ENCODE measurements around the gene CREBZF.
A peak's percentile ranks its signal among the peaks of the same experiment; 100 is the strongest.
"Not testable (repeated sequence)": the region's sequence is repeated elsewhere in the genome, so short reads cannot be mapped to it uniquely, and the experiment has no call there.

The CREBZF gene

GRCh38 chr11:85670949-85671663 is 6.2 kb upstream of the CREBZF start:
- not testable (repeated sequence) for DNase-seq (ENCODE audit: low read depth)

- DNase-seq (ENCODE audit: low read depth) = no peak
These were observed 3.2 kb upstream of the CREBZF start for GRCh38 chr11:85668157-85668556.

- no peak for DNase-seq (ENCODE audit: low read depth)
These were observed 1.8 kb upstream of the CREBZF start for GRCh38 chr11:85666687-85667086.

- DNase-seq (ENCODE audit: low read depth) = no peak
These were observed 804 bp upstream of the CREBZF start for GRCh38 chr11:85665733-85666132.

GRCh38 chr11:85663753-85664614 is 945 bp downstream of the CREBZF start:
- peak; percentile 73 for DNase-seq (ENCODE audit: low read depth)

- DNase-seq (ENCODE audit: low read depth) = no peak
These were observed 1.7 kb downstream of the CREBZF start for GRCh38 chr11:85663080-85663752.

GRCh38 chr11:85661972-85662664 is 2.8 kb downstream of the CREBZF start:
- DNase-seq (ENCODE audit: low read depth) = no peak

- no peak for DNase-seq (ENCODE audit: low read depth)
These were observed 6.7 kb downstream of the CREBZF start for GRCh38 chr11:85658180-85658579.

GRCh38 chr11:85656777-85657176 is 8.2 kb downstream of the CREBZF start:
- DNase-seq (ENCODE audit: low read depth) = no peak

- DNase-seq (ENCODE audit: low read depth) = not testable (repeated sequence)
These were observed 10.6 kb downstream of the CREBZF start for GRCh38 chr11:85654343-85654742.

- no peak for DNase-seq (ENCODE audit: low read depth)
These were observed 12.0 kb downstream of the CREBZF start for GRCh38 chr11:85652786-85653447.

- DNase-seq (ENCODE audit: low read depth) = no peak
These were observed 13.8 kb downstream of the CREBZF start for GRCh38 chr11:85651118-85651517.

GRCh38 chr11:85647604-85648299 is 17.2 kb downstream of the CREBZF start, which contains the start of gene TMEM126A:
TMEM126A (plus strand) TSS chr11:85647967; CDS start chr11:85650256, 2,289 bp downstream.
- DNase-seq (ENCODE audit: low read depth) = peak; percentile 81

GRCh38 chr11:85647078-85647477 is 17.9 kb downstream of the CREBZF start:
- no peak for DNase-seq (ENCODE audit: low read depth)

GRCh38 chr11:85643191-85643614 is 21.7 kb downstream of the CREBZF start:
- no peak for DNase-seq (ENCODE audit: low read depth)

GRCh38 chr11:85634747-85635146 is 30.2 kb downstream of the CREBZF start:
- no peak for DNase-seq (ENCODE audit: low read depth)

- DNase-seq (ENCODE audit: low read depth) = no peak
These were observed 36.1 kb downstream of the CREBZF start for GRCh38 chr11:85628771-85629341.

- DNase-seq (ENCODE audit: low read depth) = peak; percentile 92
These were observed 36.7 kb downstream of the CREBZF start, which contains the start of gene TMEM126B for GRCh38 chr11:85627998-85628770. TMEM126B (plus strand) TSS chr11:85628593; CDS start chr11:85628608, 15 bp downstream.

GRCh38 chr11:85627332-85627997 is 37.5 kb downstream of the CREBZF start, which contains the start of gene DLG2:
DLG2 (minus strand) TSS chr11:85627344.
- no peak for DNase-seq (ENCODE audit: low read depth)
